ENCODE data around the gene ARHGAP24.
"Not testable (repeated sequence)": the region's sequence is repeated elsewhere in the genome, so short reads cannot be mapped to it uniquely, and the experiment has no call there.

ARHGAP24 gene

GRCh38 chr4:85500110-85500867, 25.3 kb downstream of the ARHGAP24 start:
- H3K4me3 ChIP-seq (ENCODE audit: low read depth in 1 of 2, low read length in 2 of 2), result no peak overlapping the region
- no peaks in the 10 kb centered on the region for H3K36me3 ChIP-seq (ENCODE audit: control insufficient read depth in 1 of 2, insufficient read depth in 2 of 2, low read length in 2 of 2)
- H3K27me3 ChIP-seq (ENCODE audit: low read depth, low read length), result no peaks in the 10 kb centered on the region
- H3K4me1 ChIP-seq (ENCODE audit: control insufficient read depth in 1 of 2, insufficient read depth in 2 of 2, low read length in 2 of 2), result peaks cover 0 to 8% of the 10 kb centered on the region in 2 donors
- no peaks in the 10 kb centered on the region for H3K9me3 ChIP-seq (ENCODE audit: control insufficient read depth in 1 of 2, low read length in 2 of 2)
- H3K27ac ChIP-seq (ENCODE audit: low read length), result no peak overlapping the region

GRCh38 chr4:85501145-85501544, 26.2 kb downstream of the ARHGAP24 start:
- H3K36me3 ChIP-seq (ENCODE audit: control insufficient read depth in 1 of 2, insufficient read depth in 2 of 2, low read length in 2 of 2); H3K27me3 ChIP-seq (ENCODE audit: low read depth, low read length); H3K27ac ChIP-seq (ENCODE audit: low read length); H3K4me1 ChIP-seq (ENCODE audit: control insufficient read depth in 1 of 2, insufficient read depth in 2 of 2, low read length in 2 of 2); H3K9me3 ChIP-seq (ENCODE audit: control insufficient read depth in 1 of 2, low read length in 2 of 2); H3K4me3 ChIP-seq (ENCODE audit: low read depth in 1 of 2, low read length in 2 of 2): not testable (repeated sequence)

- H3K27me3 ChIP-seq (ENCODE audit: low read depth, low read length), result no peaks in the 10 kb centered on the region
- no peaks in the 10 kb centered on the region for H3K9me3 ChIP-seq (ENCODE audit: control insufficient read depth in 1 of 2, low read length in 2 of 2)
Observed at GRCh38 chr4:85508654-85509053, 33.7 kb downstream of the ARHGAP24 start.

GRCh38 chr4:85509882-85510631, 35.1 kb downstream of the ARHGAP24 start:
- Histone ChIP-seq H3K4me1 (ENCODE audit: control insufficient read depth in 1 of 2, insufficient read depth in 2 of 2, low read length in 2 of 2) (peaks cover 0 to 3% of the 10 kb centered on the region in 2 donors), H3K27ac (ENCODE audit: low read length) (no peak overlapping the region), H3K27me3 (ENCODE audit: low read depth, low read length) (no peaks in the 10 kb centered on the region), H3K9me3 (ENCODE audit: control insufficient read depth in 1 of 2, low read length in 2 of 2) (no peaks in the 10 kb centered on the region), H3K4me3 (ENCODE audit: low read depth in 1 of 2, low read length in 2 of 2) (no peak overlapping the region), H3K36me3 (ENCODE audit: control insufficient read depth in 1 of 2, insufficient read depth in 2 of 2, low read length in 2 of 2) (no peaks in the 10 kb centered on the region)

More at GRCh38 chr4:85508654-85509053, 33.7 kb downstream of the ARHGAP24 start:
- Histone ChIP-seq H3K36me3 (ENCODE audit: control insufficient read depth in 1 of 2, insufficient read depth in 2 of 2, low read length in 2 of 2) (no peaks in the 10 kb centered on the region), H3K27ac (ENCODE audit: low read length) (no peak overlapping the region), H3K4me1 (ENCODE audit: control insufficient read depth in 1 of 2, insufficient read depth in 2 of 2, low read length in 2 of 2) (peaks cover 0 to 3% of the 10 kb centered on the region in 2 donors), H3K4me3 (ENCODE audit: low read depth in 1 of 2, low read length in 2 of 2) (no peak overlapping the region)

DNA sequence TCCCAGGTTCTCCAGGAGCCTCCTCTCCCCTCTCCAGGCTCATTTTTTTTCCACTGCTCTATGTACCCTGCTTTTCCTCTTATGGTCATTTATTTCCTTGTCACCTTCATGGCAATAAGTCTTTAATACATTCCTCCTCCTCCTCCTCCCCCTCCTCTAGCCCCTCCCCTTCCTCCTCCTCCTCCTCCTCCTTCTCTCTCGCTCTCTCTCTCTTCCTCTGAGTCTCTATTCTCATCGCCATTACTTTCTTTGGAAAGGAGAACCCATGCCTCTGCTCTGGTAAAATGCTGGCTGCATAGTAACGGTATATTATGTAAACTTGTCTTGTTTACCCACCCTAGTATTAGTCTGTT, 35.7 kb downstream of the ARHGAP24 start:
- Histone ChIP-seq H3K4me3 (ENCODE audit: low read depth in 1 of 2, low read length in 2 of 2) (no peak overlapping the region), H3K4me1 (ENCODE audit: control insufficient read depth in 1 of 2, insufficient read depth in 2 of 2, low read length in 2 of 2) (peaks cover 0 to 3% of the 10 kb centered on the region in 2 donors), H3K27me3 (ENCODE audit: low read depth, low read length) (no peaks in the 10 kb centered on the region), H3K9me3 (ENCODE audit: control insufficient read depth in 1 of 2, low read length in 2 of 2) (no peaks in the 10 kb centered on the region), H3K36me3 (ENCODE audit: control insufficient read depth in 1 of 2, insufficient read depth in 2 of 2, low read length in 2 of 2) (no peaks in the 10 kb centered on the region), H3K27ac (ENCODE audit: low read length) (no peak overlapping the region)

- Histone ChIP-seq H3K9me3 (ENCODE audit: control insufficient read depth in 1 of 2, low read length in 2 of 2) (no peaks in the 10 kb centered on the region), H3K4me3 (ENCODE audit: low read depth in 1 of 2, low read length in 2 of 2) (no peak overlapping the region), H3K27ac (ENCODE audit: low read length) (no peak overlapping the region), H3K36me3 (ENCODE audit: control insufficient read depth in 1 of 2, insufficient read depth in 2 of 2, low read length in 2 of 2) (no peaks in the 10 kb centered on the region), H3K27me3 (ENCODE audit: low read depth, low read length) (no peaks in the 10 kb centered on the region), H3K4me1 (ENCODE audit: control insufficient read depth in 1 of 2, insufficient read depth in 2 of 2, low read length in 2 of 2) (peaks cover 0 to 3% of the 10 kb centered on the region in 2 donors)
Observed at GRCh38 chr4:85512446-85513205, 37.7 kb downstream of the ARHGAP24 start.

DNA sequence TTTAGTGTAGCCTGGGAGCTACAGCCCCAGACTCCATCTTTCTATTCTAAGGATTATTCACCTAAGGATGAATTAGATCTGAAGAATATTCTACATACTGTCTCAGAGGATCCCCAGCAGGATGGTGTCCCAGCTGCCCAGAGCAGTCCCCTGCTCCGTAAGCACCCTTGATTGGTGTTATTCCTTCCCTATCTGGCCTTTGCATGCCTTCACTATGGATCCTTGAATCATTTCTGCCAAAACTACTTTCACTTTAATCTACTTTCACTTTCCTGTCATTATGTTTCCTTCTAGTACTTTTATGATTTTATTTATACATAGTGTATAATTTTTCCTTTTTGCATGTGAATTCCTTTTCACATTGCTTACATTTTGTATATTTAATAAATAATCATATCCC, 39.2 kb downstream of the ARHGAP24 start:
- Histone ChIP-seq H3K27me3 (ENCODE audit: low read depth, low read length) (no peaks in the 10 kb centered on the region), H3K4me3 (ENCODE audit: low read depth in 1 of 2, low read length in 2 of 2) (peak overlapping the region; percentile 14 to 44), H3K27ac (ENCODE audit: low read length) (no peak overlapping the region), H3K4me1 (ENCODE audit: control insufficient read depth in 1 of 2, insufficient read depth in 2 of 2, low read length in 2 of 2) (peaks cover 0 to 3% of the 10 kb centered on the region in 2 donors), H3K36me3 (ENCODE audit: control insufficient read depth in 1 of 2, insufficient read depth in 2 of 2, low read length in 2 of 2) (no peaks in the 10 kb centered on the region), H3K9me3 (ENCODE audit: control insufficient read depth in 1 of 2, low read length in 2 of 2) (no peaks in the 10 kb centered on the region)

DNA sequence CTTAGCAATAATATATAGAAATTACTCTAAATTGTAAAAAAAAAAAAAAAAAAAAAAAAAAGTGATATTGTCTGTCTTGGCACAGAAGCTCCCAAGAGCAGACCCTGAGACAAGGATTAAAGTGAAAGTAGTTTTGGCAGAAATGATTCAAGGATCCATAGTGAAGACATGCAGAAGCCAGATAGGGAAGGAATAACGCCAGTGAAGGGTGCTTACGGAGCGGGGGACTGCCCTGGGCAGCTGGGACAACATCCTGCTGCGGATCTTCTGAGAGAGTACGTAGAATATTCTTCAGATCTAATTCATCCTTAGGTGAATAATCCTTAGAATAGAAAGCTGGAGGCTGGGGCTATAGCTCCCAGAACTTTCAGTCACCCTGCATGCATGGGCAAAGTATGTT, 39.8 kb downstream of the ARHGAP24 start:
- Histone ChIP-seq H3K27me3 (ENCODE audit: low read depth, low read length) (no peaks in the 10 kb centered on the region), H3K4me1 (ENCODE audit: control insufficient read depth in 1 of 2, insufficient read depth in 2 of 2, low read length in 2 of 2) (peaks cover 0 to 3% of the 10 kb centered on the region in 2 donors), H3K27ac (ENCODE audit: low read length) (no peak overlapping the region), H3K9me3 (ENCODE audit: control insufficient read depth in 1 of 2, low read length in 2 of 2) (no peaks in the 10 kb centered on the region), H3K36me3 (ENCODE audit: control insufficient read depth in 1 of 2, insufficient read depth in 2 of 2, low read length in 2 of 2) (no peaks in the 10 kb centered on the region), H3K4me3 (ENCODE audit: low read depth in 1 of 2, low read length in 2 of 2) (peak overlapping the region; percentile 14 to 44)

- no peaks in the 10 kb centered on the region for H3K36me3 ChIP-seq (ENCODE audit: control insufficient read depth in 1 of 2, insufficient read depth in 2 of 2, low read length in 2 of 2)
- H3K4me1 ChIP-seq (ENCODE audit: control insufficient read depth in 1 of 2, insufficient read depth in 2 of 2, low read length in 2 of 2), result peaks cover 0 to 3% of the 10 kb centered on the region in 2 donors
- no peak overlapping the region for H3K4me3 ChIP-seq (ENCODE audit: low read depth in 1 of 2, low read length in 2 of 2)
- no peak overlapping the region for H3K27ac ChIP-seq (ENCODE audit: low read length)
- no peaks in the 10 kb centered on the region for H3K27me3 ChIP-seq (ENCODE audit: low read depth, low read length)
- H3K9me3 ChIP-seq (ENCODE audit: control insufficient read depth in 1 of 2, low read length in 2 of 2), result no peaks in the 10 kb centered on the region
Observed at GRCh38 chr4:85515701-85516100, 40.8 kb downstream of the ARHGAP24 start.

DNA sequence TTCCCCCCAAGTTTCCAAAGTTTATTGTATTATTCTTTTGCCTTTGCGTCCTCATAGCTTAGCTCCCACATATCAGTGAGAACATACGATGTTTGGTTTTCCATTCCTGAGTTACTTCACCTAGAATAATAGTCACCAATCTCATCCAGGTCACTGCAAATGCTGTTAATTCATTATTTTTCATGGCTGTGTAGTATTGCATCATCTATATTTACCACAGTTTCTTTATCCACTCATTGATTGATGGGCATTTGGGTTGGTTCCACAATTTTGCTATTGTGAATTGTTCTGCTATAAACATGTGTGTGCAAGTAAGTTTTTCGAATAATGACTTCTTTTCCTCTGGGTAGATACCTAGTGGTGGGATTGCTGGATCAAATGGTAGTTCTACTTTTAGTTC, 43.6 kb downstream of the ARHGAP24 start:
- not testable (repeated sequence) for H3K36me3 ChIP-seq (ENCODE audit: control insufficient read depth in 1 of 2, insufficient read depth in 2 of 2, low read length in 2 of 2); H3K27me3 ChIP-seq (ENCODE audit: low read depth, low read length); H3K9me3 ChIP-seq (ENCODE audit: control insufficient read depth in 1 of 2, low read length in 2 of 2); H3K4me1 ChIP-seq (ENCODE audit: control insufficient read depth in 1 of 2, insufficient read depth in 2 of 2, low read length in 2 of 2); H3K27ac ChIP-seq (ENCODE audit: low read length); H3K4me3 ChIP-seq (ENCODE audit: low read depth in 1 of 2, low read length in 2 of 2)
